SIG-M5 treated with dmso at 0.1 percent for 504 hours (cell line): Measurements from ENCODE around the gene RABGGTB.
"Not testable (repeated sequence)": the region's sequence is repeated elsewhere in the genome, so short reads cannot be mapped to it uniquely, and the experiment has no call there.

ENCODE experiments used
- DNase-seq: peaks from one replicate; lab custom pipeline; 2025; ENCODE audit not compliant: unreplicated experiment; lab: John Stamatoyannopoulos, UW

The RABGGTB gene

DNA sequence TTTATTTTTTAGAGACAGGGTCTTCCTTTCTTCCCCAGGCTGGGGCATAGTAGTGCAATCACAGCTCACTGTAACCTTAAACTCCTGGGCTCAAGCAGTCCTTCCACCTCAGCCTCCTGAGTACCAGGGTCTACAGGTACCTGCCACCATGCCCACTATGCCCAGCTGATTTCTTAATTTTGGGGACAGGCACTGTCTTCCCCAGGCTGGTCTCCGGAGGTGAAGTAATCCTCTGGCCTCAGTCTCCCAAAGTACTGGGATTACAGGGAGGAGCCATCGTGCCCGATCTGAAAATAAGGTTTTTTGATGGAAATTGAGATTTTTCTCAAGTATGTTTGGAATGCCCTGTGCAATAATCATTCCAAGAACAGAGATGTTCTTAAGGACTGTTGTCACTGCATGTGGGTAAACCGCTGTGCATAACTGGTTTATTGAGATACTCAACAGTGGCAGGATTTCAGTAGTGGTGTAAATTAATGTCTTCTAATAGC is 9.7 kb downstream of the RABGGTB start:
- no peak for DNase-seq

DNA sequence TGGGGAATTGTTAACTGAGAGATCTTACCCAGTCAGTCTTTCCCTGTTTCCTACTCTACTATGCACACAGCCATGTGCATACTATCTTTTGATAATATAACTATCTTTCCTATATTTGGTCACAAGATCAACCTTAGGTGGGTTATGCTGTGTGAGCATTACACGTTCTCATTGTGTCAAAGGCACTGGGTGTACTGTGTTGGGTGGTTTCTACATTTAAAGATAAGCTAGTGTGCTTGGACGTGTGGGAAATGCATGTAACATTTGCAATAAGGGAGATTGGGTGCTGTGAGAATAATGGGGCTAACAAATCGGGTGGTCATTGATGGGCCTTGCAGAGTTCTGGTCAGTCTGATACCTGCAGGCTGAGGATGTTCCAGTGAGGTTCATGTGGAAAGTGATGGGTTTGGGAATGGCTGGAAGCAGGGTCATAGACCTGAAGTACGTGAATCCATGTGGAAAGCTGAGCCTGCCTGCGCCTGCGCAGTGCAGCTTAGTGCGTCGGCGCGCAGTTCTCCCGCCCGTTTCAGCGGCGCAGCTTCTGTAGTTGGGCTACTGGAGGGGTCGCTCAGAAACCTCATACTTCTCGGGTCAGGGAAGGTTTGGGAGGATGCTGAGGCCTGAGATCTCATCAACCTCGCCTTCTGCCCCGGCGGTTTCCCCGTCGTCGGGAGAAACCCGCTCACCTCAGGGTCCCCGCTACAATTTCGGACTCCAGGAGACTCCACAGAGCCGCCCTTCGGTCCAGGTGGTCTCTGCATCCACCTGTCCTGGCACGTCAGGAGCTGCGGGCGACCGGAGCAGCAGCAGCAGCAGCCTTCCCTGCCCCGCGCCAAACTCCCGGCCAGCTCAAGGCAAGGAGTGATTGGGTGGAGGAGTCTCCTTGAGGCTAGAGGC is 10.6 kb downstream of the RABGGTB start, which contains the start of gene MSH4:
TSS of gene MSH4 (plus strand) at position 507 of the 897 bp plus-strand sequence. CDS start at position 611, 104 bp downstream.
- DNase-seq = peak; percentile 23

GRCh38 chr1:75797273-75797588 is 11.2 kb downstream of the RABGGTB start:
- DNase-seq = no peak

DNA sequence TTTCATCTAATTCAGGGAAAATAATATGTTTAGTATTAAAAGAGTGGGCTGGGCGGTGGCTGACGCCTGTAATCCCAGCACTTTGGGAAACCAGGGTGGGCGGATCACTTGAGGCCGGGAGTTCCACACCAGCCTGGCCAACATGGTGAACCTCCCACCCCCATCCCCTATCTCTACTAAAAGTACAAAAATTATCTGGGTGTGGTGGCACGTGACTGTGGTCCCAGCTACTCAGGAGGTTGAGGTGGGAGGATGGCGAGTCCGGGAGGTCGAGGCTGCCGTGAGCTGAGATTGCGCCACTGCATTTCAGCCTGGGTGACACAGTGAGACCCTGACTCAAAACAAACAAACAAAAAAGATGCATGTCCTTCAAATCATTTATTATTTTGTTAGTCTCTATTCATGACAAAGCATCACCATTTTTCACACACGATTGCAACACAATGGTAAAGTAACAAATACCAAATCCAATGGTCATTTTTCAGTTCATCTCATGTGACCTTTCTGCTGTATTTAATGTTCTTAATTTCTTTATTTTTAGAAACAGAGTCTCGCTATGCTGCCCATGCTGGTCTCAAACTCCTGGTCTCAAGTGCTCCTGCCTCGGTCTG is 11.7 kb downstream of the RABGGTB start:
- DNase-seq = no peak

- DNase-seq = not testable (repeated sequence)
Observed at GRCh38 chr1:75801480-75801879, 15.4 kb downstream of the RABGGTB start.

DNA sequence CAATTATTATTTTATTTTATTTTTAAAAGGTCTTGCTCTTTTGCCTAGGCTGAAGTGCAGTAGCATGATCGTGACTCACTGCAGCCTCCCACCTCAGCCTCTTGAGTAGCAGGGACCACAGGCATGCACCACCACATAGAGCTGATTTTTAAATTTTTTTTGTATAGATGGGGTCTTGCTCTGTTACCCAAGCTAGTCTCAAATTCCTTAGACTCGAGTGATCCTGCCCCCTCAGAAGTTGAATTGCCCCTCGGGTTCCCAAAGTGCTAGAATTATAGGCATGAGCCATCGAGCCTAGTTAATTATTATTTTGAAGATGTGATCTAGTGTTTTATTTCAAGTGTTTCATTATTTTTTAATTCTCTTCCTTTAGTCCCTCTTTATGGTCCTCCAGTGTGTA is 22.9 kb downstream of the RABGGTB start:
- DNase-seq = no peak

- DNase-seq = not testable (repeated sequence)
Observed at GRCh38 chr1:75810113-75810512, 24.1 kb downstream of the RABGGTB start.

- no peak for DNase-seq
Observed at GRCh38 chr1:75811211-75811981, 25.3 kb downstream of the RABGGTB start.

- no peak for DNase-seq
Observed at GRCh38 chr1:75812065-75812464, 26.0 kb downstream of the RABGGTB start.

DNA sequence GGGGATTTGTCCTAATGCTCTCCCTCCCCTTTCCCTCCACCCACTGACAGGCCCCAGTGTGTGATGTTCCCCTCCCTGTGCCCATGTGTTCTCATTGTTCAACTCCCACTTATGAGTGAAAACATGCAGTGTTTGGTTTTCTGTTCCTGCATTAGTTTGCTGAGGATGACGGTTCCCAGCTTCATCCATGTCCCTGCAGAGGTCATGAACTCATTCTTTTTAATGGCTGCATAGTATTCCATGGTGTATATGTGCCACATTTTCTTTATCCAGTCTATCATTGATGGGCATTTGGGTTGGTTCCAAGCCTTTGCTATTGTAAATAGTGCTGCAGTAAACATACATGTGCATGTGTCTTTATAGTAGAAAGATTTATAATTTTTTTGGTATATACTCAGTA is 37.5 kb downstream of the RABGGTB start:
- not testable (repeated sequence) for DNase-seq

DNA sequence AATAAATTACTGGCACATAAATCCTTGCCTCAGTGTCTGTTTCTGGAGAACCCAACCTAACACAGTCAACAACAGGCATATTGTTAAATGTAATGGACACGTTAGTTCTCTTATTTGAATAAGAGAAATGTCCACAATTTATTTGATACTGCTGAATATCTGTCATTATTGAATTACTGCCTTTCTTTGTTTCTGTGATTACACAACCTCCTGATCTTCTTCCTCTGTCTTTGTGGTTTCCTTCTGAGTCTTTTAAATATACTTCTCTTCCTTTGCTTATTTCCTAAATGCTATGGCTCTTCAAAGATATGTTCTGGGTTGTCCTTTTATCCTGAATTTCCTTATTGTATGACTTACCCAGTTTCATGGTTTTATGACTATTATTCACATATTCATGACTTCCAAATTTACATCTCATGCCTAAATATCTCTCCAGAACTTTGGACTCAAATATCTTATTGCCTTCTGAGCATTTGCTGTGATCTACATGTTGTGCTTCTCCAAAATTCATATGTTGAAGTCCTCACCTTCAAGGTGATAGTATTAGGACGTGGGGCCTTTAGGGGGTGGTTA is 50.6 kb downstream of the RABGGTB start:
- peak; percentile 6 for DNase-seq

DNA sequence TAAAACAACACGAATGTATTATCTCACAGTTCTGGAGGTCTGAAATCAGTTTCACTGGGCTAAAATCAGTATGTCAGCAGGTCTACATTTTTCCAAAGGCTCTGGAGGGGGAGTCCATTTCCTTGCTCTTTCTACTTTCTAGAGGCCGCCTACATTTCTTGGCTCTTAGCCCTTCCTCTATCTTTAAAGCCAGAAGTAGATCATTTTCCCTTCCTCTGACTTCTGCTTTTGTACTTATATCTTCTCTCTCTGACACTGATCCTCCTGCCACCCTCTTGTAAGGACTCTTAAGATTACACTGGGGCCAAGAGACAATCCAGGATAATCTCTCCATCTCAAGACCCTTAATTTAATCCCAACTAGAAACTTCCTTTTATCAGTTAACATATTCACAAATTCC is 52.0 kb downstream of the RABGGTB start:
- DNase-seq = no peak

- DNase-seq = no peak
Observed at GRCh38 chr1:75841421-75841820, 55.4 kb downstream of the RABGGTB start.
